ENCODE results near the gene SOCS7. TPM values are rescaled to one million over a fixed set of nuclear protein-coding genes. Genes with fewer than 3 reads are reported as not detected.

Gene SOCS7
- total and polyA plus RNA-seq, 2 of the 4 experiments (the other 2 are of a cell fraction): 6.5 to 6.8 TPM

- no peak for ATAC-seq (ENCODE audit: low read depth)
- peaks cover 22% of the 10 kb centered on the region for H3K9me1 ChIP-seq (ENCODE audit: insufficient read depth, low read length)
- H3K36me3 ChIP-seq (ENCODE audit: control insufficient read depth, insufficient read depth, low read length): peaks cover 3% of the 10 kb centered on the region; the same call in 1 of the 2 replicates
- peaks cover 70% of the 10 kb centered on the region for H4K20me1 ChIP-seq (ENCODE audit: insufficient read depth, low read length)
- H2BK120ac ChIP-seq (ENCODE audit: low read depth, low read length): no peak overlapping the region
- no peak overlapping the region; the same call in 1 of the 2 replicates for H3K4me2 ChIP-seq (ENCODE audit: low read depth, low read length)
- no peaks in the 10 kb centered on the region for H3K27me3 ChIP-seq (ENCODE audit: control insufficient read depth, insufficient read depth, low read length)
- H2AFZ ChIP-seq (replicated peaks; ENCODE audit: low read length, poor library complexity): no peak overlapping the region
- intact Hi-C loops (cut with micrococcal nuclease) (no loop called here), in situ Hi-C loops (cut with MboI; ENCODE audit: low sequenced_read_pairs) (no loop called here), dilution Hi-C loops (cut with HindIII; ENCODE audit: low sequenced_read_pairs, unreplicated experiment) (no loop called here)
- H2AK5ac ChIP-seq (ENCODE audit: low read depth, low read length): no peak overlapping the region
- no peak overlapping the region for H2BK20ac ChIP-seq (ENCODE audit: low read depth, low read length)
- no peak overlapping the region for H3K4me3 ChIP-seq (ENCODE audit: insufficient read depth, low read depth, low read length)
- H4K91ac ChIP-seq (ENCODE audit: insufficient read depth, low read depth, low read length): no peak overlapping the region
- no peaks in the 10 kb centered on the region for H3K9me3 ChIP-seq (ENCODE audit: control insufficient read depth, insufficient read depth, low read length)
- H2BK5ac ChIP-seq (ENCODE audit: low read depth, low read length, poor library complexity, severe bottlenecking): peak overlapping the region; percentile 16
- H3K23ac ChIP-seq (ENCODE audit: low read depth, low read length): peak overlapping the region; percentile 52; the same call in 1 of the 2 replicates
- H3K14ac ChIP-seq (replicated peaks; ENCODE audit: low read depth, low read length): no peak overlapping the region; the same call in 1 of the 2 replicates
- ChIA-PET CTCF (interaction anchor here (0.8 to 1.1 kb wide), 2 partner anchors 21 to 81 kb away, joined by 3 read pairs; no protein-coding TSS in a partner anchor), POLR2A (ENCODE audit: unreplicated experiment) (no interaction called here)
- H3K27ac ChIP-seq (ENCODE audit: insufficient read depth, low read length): no peak overlapping the region
- 0 out of 4 replicates have a peak overlapping the region, but pooled peaks of 1 of the 2 experiments have one; percentile 5 for H4K8ac ChIP-seq (ENCODE audit: low read depth in 2 of 2, low read length in 2 of 2)
- peaks cover 34% of the 10 kb centered on the region for H3K4me1 ChIP-seq (ENCODE audit: control insufficient read depth, insufficient read depth, low read length)
- H3K56ac ChIP-seq (ENCODE audit: extremely low read depth, insufficient read depth, low read length): no peak overlapping the region
- DNase-seq: no peak
- WGBS, 2 experiments (ENCODE audit: extremely low coverage in 2 of 2, insufficient read length in 1 of 2): 94% methylated on average over 2 of the region's 2 CpGs; no CpG with 5 or more reads in 1 of the 2 experiments
- H3K9ac ChIP-seq (ENCODE audit: low read depth, low read length): no peak overlapping the region
- no peak overlapping the region for H4K5ac ChIP-seq (ENCODE audit: low read depth, low read length)
- H3K79me1 ChIP-seq (ENCODE audit: low read depth in 1 of 2, low read length in 2 of 2): peaks cover 29 to 81% of the 10 kb centered on the region in 2 experiments
- H3K18ac ChIP-seq (ENCODE audit: low read depth, low read length): no peak overlapping the region
- no peak overlapping the region for H2BK15ac ChIP-seq (ENCODE audit: low read depth, low read length)
- no TSS peak for BruUV-seq (replicated peaks)
- TF ChIP-seq FOS (IDR thresholded peaks at IDR 0.05; ENCODE audit: low read depth, low read length): no peak
- no peak for TF ChIP-seq CEBPB (IDR thresholded peaks at IDR 0.05; ENCODE audit: low read depth, low read length)
- TF ChIP-seq CHD1 (IDR thresholded peaks at IDR 0.05; ENCODE audit: low read depth, low read length): no peak
- TF ChIP-seq USF2 (IDR thresholded peaks at IDR 0.05; ENCODE audit: low read depth, low read length): no peak
- no peak for TF ChIP-seq SMC3 (IDR thresholded peaks at IDR 0.05; ENCODE audit: low read depth, low read length)
- no peak for TF ChIP-seq BHLHE40 (IDR thresholded peaks at IDR 0.05; ENCODE audit: low read depth, low read length)
- TF ChIP-seq POLR2A (IDR thresholded peaks at IDR 0.05; ENCODE audit: low read depth, low read length): no peak
- TF ChIP-seq RCOR1 (IDR thresholded peaks at IDR 0.05; ENCODE audit: insufficient replicate concordance, low read length): no peak
- no peak for TF ChIP-seq CTCF (conservative IDR thresholded peaks at IDR 0.05; ENCODE audit: low read depth, low read length)
- TF ChIP-seq ELK1 (IDR thresholded peaks at IDR 0.05; ENCODE audit: borderline replicate concordance, low read depth, low read length): no peak
- TF ChIP-seq NFE2L2 (IDR thresholded peaks at IDR 0.05; ENCODE audit: low read depth, low read length): no peak
- no peak for TF ChIP-seq MAFK (IDR thresholded peaks at IDR 0.05; ENCODE audit: low read depth, low read length)
- no peak for TF ChIP-seq RAD21 (IDR thresholded peaks at IDR 0.05; ENCODE audit: low read length)
- no peak overlapping the region for H3K4ac ChIP-seq (ENCODE audit: low read depth, low read length)
- peak overlapping the region; percentile 9 for H2AK9ac ChIP-seq (replicated peaks; ENCODE audit: low read depth, low read length, poor library complexity)
Measured at GRCh38 chr17:38430822-38431221, 79.2 kb downstream of the SOCS7 start.
